Neural progenitor cell (in vitro differentiated cells): ENCODE data around the gene ZNHIT6. TPM values are rescaled to one million over a fixed set of nuclear protein-coding genes. Genes with fewer than 3 reads are reported as not detected.

Experiments used
- DNase-seq: peaks from one replicate; pipeline ENCODE4 v3.0.0-alpha.2; 2016; ENCODE audit warnings: low spot score
- H2AFZ ChIP-seq: fragments of 200-600 bp; sonication (generic); replicated peaks from 2 replicates; pipeline ENCODE4 v1.6.1; 2016; ENCODE audit warnings: antibody characterized with exemption
- H3F3A ChIP-seq: fragments of 200-600 bp; sonication (generic); 2 replicates; pipeline ENCODE4 v1.6.1; 2016; ENCODE audit warnings: antibody characterized with exemption, low read depth
- H3K27ac ChIP-seq: fragments of 200-600 bp; sonication (generic); 2 replicates; pipeline ENCODE4 v1.5.1; 2016; ENCODE audit warnings: mild to moderate bottlenecking
- H3K27me3 ChIP-seq: fragments of 200-600 bp; sonication (generic); 2 replicates; pipeline ENCODE4 v1.6.1; 2016; ENCODE audit warnings: mild to moderate bottlenecking, moderate library complexity
- H3K36me3 ChIP-seq: fragments of 200-600 bp; sonication (generic); 2 replicates; pipeline ENCODE4 v1.5.1; 2016
- H3K4me1 ChIP-seq: fragments of 200-600 bp; sonication (generic); 2 replicates; pipeline ENCODE4 v1.6.1; 2016; ENCODE audit warnings: mixed run types
- H3K4me2 ChIP-seq: fragments of 200-600 bp; sonication (generic); 2 replicates; pipeline ENCODE4 v1.6.1; 2016
- H3K4me3 ChIP-seq: fragments of 200-600 bp; sonication (generic); 2 replicates; pipeline ENCODE4 v1.5.1; 2016
- H3K79me2 ChIP-seq: fragments of 200-600 bp; sonication (generic); 2 replicates; pipeline ENCODE4 v1.6.1; 2016; ENCODE audit warnings: low read depth
- H3K9ac ChIP-seq: fragments of 200-600 bp; sonication (generic); 2 replicates; pipeline ENCODE4 v1.6.1; 2016
- H3K9me3 ChIP-seq: fragments of 200-600 bp; sonication (generic); 2 replicates; pipeline ENCODE4 v1.5.1; 2016; ENCODE audit warnings: low read depth
- H4K20me1 ChIP-seq: fragments of 200-600 bp; sonication (generic); 2 replicates; pipeline ENCODE4 v1.6.1; 2016; ENCODE audit warnings: low read depth
- H3K27ac Mint-ChIP-seq: 3 replicates; pipeline ENCODE4 v1.8.0; 2021; ENCODE audit warnings: mixed read lengths
- H3K27me3 Mint-ChIP-seq: 2 replicates; pipeline ENCODE4 v1.8.0; 2022; ENCODE audit warnings: low read depth, mild to moderate bottlenecking, inconsistent platforms, moderate library complexity, mixed read lengths; ENCODE audit not compliant: insufficient read depth
- H3K36me3 Mint-ChIP-seq: 3 replicates; pipeline ENCODE4 v1.8.0; 2021; ENCODE audit warnings: mixed read lengths
- H3K4me1 Mint-ChIP-seq: 3 replicates; pipeline ENCODE4 v1.8.0; 2021; ENCODE audit warnings: mixed read lengths
- H3K4me3 Mint-ChIP-seq: 3 replicates; pipeline ENCODE4 v1.8.0; 2021; ENCODE audit warnings: mild to moderate bottlenecking, moderate library complexity, mixed read lengths
- H3K9me3 Mint-ChIP-seq: 3 replicates; pipeline ENCODE4 v1.8.0; 2020; ENCODE audit warnings: mixed read lengths
- EZH2 ChIP-seq: fragments of 200-600 bp; sonication (generic); IDR thresholded peaks from 2 replicates; pipeline ENCODE4 v1.6.1; 2017; ENCODE audit warnings: antibody characterized with exemption, mild to moderate bottlenecking, moderate library complexity
- EZH2phosphoT487 ChIP-seq: fragments of 200-600 bp; sonication (generic); IDR thresholded peaks from 2 replicates; pipeline ENCODE4 v1.6.1; 2017; ENCODE audit warnings: antibody characterized with exemption
- total RNA-seq: library from RNA; depleted of rRNA; stranded (reverse); fragments of >200 nt; gene quantifications from 2 replicates; pipeline ENCODE4 v1.2.3, GENCODE V29; 2015; ENCODE audit warnings: low replicate concordance
- TF ChIP-seq, protein P1 (sequence below): fragments of 200-600 bp; sonication (generic); IDR thresholded peaks from 2 replicates; pipeline ENCODE4 v1.5.1; 2017; ENCODE audit warnings: antibody characterized with exemption, mild to moderate bottlenecking

ZNHIT6 gene
- total RNA-seq, 1 donor from 2014 or later: 22.0 TPM

DNA sequence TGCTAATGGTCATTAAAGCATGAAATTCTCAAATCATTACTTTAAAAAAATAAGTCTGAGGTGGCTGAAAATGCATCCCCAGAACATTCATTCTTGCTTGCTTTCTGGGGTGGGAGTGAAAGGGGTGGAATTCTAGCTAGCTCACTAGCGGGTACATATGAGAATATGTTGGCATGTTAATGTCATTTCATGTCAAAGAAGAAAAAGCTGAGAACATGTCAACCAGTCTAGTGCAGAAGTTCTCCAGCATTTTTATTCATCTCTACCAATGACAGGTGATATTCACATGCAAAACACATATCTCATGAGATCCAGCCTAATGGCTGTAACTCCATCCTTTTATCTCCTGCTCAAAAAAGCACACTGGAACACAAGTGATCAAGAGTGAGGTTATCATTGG is 49.1 kb downstream of the ZNHIT6 start:
- H3K36me3 ChIP-seq: no peaks in the 10 kb centered on the region
- peaks cover 5% of the 10 kb centered on the region for H3F3A ChIP-seq
- no peaks in the 10 kb centered on the region for H3K9me3 ChIP-seq
- peaks cover 4% of the 10 kb centered on the region for H3K36me3 Mint-ChIP-seq
- no peak overlapping the region for H3K27ac ChIP-seq
- H3K4me3 ChIP-seq: no peak overlapping the region
- no peak overlapping the region for H3K4me2 ChIP-seq
- H3K27ac Mint-ChIP-seq: no peak overlapping the region
- H3K9me3 Mint-ChIP-seq: no peaks in the 10 kb centered on the region
- no peaks in the 10 kb centered on the region for H3K4me1 Mint-ChIP-seq
- no peak for DNase-seq
- H3K27me3 ChIP-seq: no peaks in the 10 kb centered on the region
- H3K9ac ChIP-seq: no peak overlapping the region
- no peaks in the 10 kb centered on the region for H3K4me1 ChIP-seq
- no peaks in the 10 kb centered on the region for H3K79me2 ChIP-seq
- no peaks in the 10 kb centered on the region for H3K27me3 Mint-ChIP-seq
- no peak for TF ChIP-seq EZH2phosphoT487
- no peak overlapping the region for H2AFZ ChIP-seq
- H3K4me3 Mint-ChIP-seq: no peak overlapping the region
- no peaks in the 10 kb centered on the region for H4K20me1 ChIP-seq

DNA sequence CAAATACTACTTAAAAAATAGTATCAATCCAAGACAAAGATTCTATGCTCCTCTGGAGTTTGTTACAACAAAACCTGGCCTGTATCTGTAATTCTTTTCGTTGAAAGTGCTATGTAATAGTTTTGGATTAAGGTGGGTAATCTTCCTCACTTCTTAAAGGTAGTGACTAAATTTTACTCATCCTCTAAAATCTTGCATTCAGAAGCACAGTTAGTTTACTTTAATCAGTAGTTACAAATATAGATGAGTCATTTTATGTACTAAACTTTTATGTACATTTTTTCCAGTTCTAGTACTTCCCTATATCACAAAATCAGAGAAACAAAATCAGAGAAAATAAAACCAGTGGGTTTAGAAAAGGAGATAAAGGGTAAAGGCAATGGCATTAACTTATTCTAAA is 51.3 kb downstream of the ZNHIT6 start:
- Histone ChIP-seq H3K4me3 (no peak overlapping the region), H2AFZ (no peak overlapping the region), H3F3A (peaks cover 4% of the 10 kb centered on the region), H3K9me3 (no peaks in the 10 kb centered on the region), H3K4me2 (no peak overlapping the region), H3K36me3 (no peaks in the 10 kb centered on the region), H3K9ac (no peak overlapping the region), H3K27me3 (no peaks in the 10 kb centered on the region), H3K79me2 (no peaks in the 10 kb centered on the region), H4K20me1 (no peaks in the 10 kb centered on the region), H3K27ac (no peak overlapping the region), H3K4me1 (no peaks in the 10 kb centered on the region)
- Mint-ChIP-seq H3K4me3 (no peak overlapping the region), H3K4me1 (no peaks in the 10 kb centered on the region), H3K36me3 (peaks cover 16% of the 10 kb centered on the region), H3K9me3 (no peaks in the 10 kb centered on the region), H3K27me3 (no peaks in the 10 kb centered on the region), H3K27ac (no peak overlapping the region)
- DNase-seq: no peak
- TF ChIP-seq EZH2phosphoT487 (no peak), EZH2 (no peak)
- TF ChIP-seq, protein P1, sequence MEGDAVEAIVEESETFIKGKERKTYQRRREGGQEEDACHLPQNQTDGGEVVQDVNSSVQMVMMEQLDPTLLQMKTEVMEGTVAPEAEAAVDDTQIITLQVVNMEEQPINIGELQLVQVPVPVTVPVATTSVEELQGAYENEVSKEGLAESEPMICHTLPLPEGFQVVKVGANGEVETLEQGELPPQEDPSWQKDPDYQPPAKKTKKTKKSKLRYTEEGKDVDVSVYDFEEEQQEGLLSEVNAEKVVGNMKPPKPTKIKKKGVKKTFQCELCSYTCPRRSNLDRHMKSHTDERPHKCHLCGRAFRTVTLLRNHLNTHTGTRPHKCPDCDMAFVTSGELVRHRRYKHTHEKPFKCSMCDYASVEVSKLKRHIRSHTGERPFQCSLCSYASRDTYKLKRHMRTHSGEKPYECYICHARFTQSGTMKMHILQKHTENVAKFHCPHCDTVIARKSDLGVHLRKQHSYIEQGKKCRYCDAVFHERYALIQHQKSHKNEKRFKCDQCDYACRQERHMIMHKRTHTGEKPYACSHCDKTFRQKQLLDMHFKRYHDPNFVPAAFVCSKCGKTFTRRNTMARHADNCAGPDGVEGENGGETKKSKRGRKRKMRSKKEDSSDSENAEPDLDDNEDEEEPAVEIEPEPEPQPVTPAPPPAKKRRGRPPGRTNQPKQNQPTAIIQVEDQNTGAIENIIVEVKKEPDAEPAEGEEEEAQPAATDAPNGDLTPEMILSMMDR: no peak

DNA sequence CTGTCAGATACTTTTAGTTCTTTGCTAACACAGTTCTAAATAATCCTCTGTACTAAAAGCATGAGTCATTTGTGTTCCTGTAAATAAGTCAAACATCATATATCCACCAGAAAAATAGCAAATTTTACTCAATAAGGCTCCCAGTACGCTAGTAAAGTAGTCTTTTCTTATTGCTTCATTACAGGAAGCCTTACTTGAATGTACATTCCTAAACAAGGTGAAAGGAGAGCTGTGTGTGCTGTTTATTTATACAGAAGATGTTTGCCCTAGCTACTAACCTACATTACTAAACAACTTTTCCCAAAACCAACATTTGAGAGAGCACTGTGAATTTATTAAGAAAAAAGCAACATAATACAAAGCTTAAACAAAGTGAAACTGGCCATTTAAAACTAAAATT is 52.0 kb downstream of the ZNHIT6 start:
- no peaks in the 10 kb centered on the region for H3K9me3 Mint-ChIP-seq
- Histone ChIP-seq H3K27me3 (no peaks in the 10 kb centered on the region), H3K36me3 (no peaks in the 10 kb centered on the region), H3K4me3 (no peak overlapping the region), H2AFZ (no peak overlapping the region), H3K9me3 (no peaks in the 10 kb centered on the region), H3K4me1 (no peaks in the 10 kb centered on the region), H3F3A (no peaks in the 10 kb centered on the region), H4K20me1 (no peaks in the 10 kb centered on the region), H3K4me2 (no peak overlapping the region), H3K9ac (no peak overlapping the region), H3K27ac (no peak overlapping the region), H3K79me2 (no peaks in the 10 kb centered on the region)
- H3K4me3 Mint-ChIP-seq: no peak overlapping the region
- no peaks in the 10 kb centered on the region for H3K4me1 Mint-ChIP-seq
- H3K36me3 Mint-ChIP-seq: peaks cover 16% of the 10 kb centered on the region
- no peak overlapping the region for H3K27ac Mint-ChIP-seq
- no peaks in the 10 kb centered on the region for H3K27me3 Mint-ChIP-seq
- DNase-seq: no peak
- TF ChIP-seq EZH2phosphoT487 (no peak), EZH2 (no peak)
- TF ChIP-seq, protein P1: no peak

DNA sequence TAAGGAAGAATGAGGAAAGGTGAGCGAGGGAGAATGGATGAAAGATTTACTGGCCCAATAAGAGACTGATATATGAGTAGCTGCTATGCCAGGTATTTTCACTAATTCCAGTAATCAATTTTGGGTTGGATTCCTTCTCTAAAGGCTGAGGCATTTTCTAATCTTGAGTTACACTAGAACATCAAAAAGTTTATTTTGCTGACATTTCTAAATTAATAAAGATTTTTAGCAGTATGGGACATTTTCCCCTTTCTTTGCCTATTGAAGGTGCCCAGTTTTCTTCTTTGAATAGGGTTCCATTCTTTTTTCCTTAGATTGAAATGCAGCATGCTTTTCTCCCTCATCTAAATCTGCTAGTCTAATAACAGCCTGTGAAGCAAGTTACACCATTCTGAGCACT is 52.9 kb downstream of the ZNHIT6 start:
- Mint-ChIP-seq H3K9me3 (peaks cover 5% of the 10 kb centered on the region), H3K27me3 (no peaks in the 10 kb centered on the region), H3K4me1 (peaks cover 4% of the 10 kb centered on the region), H3K27ac (no peak overlapping the region), H3K36me3 (peaks cover 21% of the 10 kb centered on the region), H3K4me3 (no peak overlapping the region)
- Histone ChIP-seq H3K4me1 (peaks cover 6% of the 10 kb centered on the region), H3K27me3 (no peaks in the 10 kb centered on the region), H4K20me1 (no peaks in the 10 kb centered on the region), H3K4me3 (no peak overlapping the region), H3K79me2 (no peaks in the 10 kb centered on the region), H3K27ac (no peak overlapping the region), H3K36me3 (no peaks in the 10 kb centered on the region), H3K4me2 (no peak overlapping the region), H3K9me3 (no peaks in the 10 kb centered on the region), H3F3A (no peaks in the 10 kb centered on the region), H3K9ac (no peak overlapping the region), H2AFZ (no peak overlapping the region)
- DNase-seq: no peak
- TF ChIP-seq EZH2: no peak
- no peak for TF ChIP-seq EZH2phosphoT487
- TF ChIP-seq, protein P1: no peak
